Endometrium (tissue), 2 donors: ENCODE measurements around the gene TEX14.
A peak's percentile ranks its signal among the peaks of the same experiment; 100 is the strongest.

ENCODE experiments used
- FAIRE-seq: peaks from 2 replicates; lab custom pipeline; 2012; peaks lifted over from hg19 to GRCh38; lab: Jason Lieb, UNC
- donor health status: control.
- donor health status: control.

Gene TEX14

GRCh38 chr17:58520843-58521430 lies 170.9 kb downstream of the TEX14 start:
- no peak for FAIRE-seq

DNA sequence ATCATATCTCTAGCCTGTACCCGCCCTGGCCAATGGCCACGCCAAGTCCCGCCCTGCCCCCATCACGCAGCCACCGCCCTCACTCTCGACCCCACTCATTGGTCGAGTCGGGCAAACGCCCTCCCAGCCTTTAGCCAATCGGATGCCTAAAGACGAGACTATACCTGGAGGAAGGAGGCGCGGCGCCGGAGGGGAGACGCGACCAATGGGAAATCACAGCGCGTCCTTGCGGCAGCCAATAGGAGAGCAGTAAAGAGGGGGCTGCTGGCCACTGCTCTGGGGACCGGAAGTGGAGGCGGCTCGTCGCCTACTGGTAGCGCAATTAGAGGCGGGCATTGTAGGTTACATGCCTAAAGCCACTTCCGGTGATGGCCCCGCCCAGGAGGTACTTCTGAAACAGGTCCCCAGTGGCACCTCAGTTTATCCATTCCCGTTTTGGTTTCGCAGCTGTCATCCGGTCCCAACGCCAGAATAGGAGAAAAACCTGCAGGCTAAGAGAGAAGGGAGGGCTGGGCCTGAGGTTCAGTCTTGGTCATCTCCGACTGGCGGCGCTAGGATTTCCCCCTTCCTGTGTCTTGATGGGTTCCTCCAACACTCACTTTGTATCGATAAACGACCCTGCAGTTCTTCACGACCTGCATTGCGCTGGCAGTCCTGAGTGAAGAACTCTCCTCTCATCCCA lies 173.8 kb downstream of the TEX14 start:
- peak; percentile 99 for FAIRE-seq

GRCh38 chr17:58517378-58517927 lies 174.4 kb downstream of the TEX14 start:
- FAIRE-seq = no peak

DNA sequence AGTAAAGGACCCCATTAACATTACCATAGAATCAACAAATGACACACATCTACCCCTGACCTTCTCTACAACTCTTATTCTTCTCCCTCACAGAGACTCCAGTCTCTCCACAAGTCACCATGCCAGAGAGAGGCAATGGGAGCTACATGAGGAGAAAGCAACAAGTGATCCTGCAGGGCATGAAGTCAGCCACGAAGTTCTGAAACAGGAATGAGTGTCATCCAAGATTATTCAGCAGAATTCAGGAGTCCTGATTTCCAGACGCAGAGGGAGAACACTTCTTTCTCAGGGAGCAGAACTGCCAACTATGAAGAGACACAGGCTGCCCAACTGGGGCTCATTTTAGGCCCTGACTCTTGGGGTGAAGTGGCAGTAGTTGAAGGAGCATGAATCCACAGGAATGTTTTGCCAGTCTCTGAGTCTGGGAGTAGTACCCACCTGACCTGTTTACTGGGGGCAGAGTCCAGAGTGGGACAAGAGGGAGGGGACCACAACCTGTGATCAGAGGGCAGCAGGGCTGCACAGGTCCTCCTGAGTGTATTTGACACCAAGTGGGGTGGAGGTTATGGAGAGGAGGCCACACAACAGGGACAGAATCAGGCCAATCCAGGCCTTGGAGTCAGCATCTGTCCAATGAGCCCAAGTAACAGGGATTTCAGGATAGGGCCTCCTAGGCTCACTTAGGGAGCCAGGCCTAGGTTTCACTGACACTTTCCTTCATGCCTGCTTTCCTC lies 175.0 kb downstream of the TEX14 start:
- FAIRE-seq = no peak

DNA sequence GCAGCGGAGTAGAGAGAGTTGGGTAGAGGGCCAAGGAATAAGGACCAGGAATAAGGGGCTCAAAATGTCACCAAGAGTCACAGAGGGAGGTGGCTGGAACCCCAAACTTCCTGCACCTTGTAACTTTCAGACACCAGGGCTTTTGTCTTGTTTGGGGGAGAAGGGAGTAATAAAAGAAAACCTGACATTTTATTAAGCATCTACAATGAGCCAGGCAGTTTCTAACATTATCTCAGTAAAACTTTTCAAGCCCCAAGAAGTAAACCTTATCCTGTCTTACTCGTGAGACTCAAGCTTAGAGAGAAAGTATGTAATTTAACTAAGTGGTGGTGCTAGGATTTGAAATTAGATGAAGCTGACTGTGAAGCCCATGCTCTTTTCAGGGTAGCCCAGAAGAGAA lies 176.6 kb downstream of the TEX14 start:
- FAIRE-seq = no peak

DNA sequence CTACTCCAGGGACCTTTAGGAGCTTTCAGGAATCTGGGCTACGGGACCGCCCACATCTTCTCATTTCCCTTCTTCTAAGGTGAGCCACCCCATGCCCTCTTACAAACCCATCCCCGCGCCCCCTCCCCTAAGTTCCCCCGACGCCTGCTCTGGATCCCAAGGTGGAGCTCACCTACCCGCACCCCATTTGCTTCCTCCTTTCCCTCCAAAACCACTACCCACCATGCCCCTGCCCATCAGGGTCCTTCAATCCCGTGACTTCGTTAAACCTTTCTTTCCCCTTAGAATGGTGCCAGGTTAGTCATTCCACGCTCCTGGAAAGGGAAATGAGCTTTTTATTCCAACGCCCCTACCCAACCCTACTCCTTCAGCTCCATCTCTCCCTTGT lies 177.1 kb downstream of the TEX14 start:
- no peak for FAIRE-seq

GRCh38 chr17:58513965-58514769 lies 177.7 kb downstream of the TEX14 start, which contains the start of gene MTMR4:
TSS of gene MTMR4 (minus strand) at chr17:58514638. CDS start at chr17:58514407, 231 bp downstream.
- no peak for FAIRE-seq

DNA sequence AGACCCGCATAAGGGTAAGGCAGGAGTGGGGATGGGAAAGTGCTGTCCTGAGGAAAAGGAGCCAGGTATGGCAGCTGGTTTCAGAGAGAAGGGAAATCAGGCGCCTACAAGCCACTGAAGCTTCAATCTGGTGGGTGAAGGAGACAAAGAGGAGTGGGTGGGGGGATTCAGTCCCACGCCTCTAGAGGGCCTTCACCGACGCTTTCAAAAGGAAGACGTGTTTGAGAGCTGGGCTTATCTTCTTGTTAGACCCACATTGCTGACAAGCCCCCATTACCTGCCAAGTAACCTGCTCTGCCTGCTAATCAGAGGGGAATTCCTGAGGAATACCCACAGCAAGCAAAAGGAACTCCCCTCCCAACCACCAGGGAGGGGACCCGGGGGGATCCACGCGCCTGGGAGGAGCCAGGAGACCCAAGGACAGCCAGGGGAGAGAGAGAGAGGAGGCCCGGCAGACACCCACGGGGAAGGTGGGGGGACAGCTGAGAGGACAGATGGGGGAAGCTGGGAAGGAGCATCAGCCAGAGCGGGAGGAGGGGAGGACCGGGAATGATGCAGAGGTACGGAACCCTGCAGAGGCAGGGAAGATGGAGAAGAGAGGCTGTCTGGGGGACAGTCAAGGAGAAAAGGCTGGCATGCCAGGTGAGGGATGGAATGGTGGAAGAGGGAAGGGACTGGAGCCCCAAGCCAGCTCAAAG lies 178.4 kb downstream of the TEX14 start:
- FAIRE-seq = no peak

DNA sequence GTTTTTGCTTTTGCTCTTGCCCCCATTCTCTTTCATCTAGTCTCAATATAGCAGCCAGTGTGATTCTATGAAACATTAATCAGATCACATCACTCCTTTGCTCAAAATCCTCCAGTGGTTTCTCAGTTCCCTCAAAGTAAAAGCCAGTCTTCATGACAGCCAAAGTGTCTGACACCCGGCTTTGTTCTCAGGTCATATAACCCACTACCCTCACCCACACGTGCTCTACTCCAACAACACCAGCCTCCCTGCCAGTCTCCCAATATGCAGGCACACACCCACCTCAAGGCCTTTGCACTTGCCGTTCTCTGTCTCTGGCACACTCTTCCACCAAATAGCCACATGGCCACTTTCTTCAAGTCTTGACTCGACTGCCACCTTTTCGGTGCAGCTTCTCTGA lies 181.8 kb downstream of the TEX14 start:
- FAIRE-seq = no peak

GRCh38 chr17:58508341-58509067 lies 183.3 kb downstream of the TEX14 start:
- no peak for FAIRE-seq

DNA sequence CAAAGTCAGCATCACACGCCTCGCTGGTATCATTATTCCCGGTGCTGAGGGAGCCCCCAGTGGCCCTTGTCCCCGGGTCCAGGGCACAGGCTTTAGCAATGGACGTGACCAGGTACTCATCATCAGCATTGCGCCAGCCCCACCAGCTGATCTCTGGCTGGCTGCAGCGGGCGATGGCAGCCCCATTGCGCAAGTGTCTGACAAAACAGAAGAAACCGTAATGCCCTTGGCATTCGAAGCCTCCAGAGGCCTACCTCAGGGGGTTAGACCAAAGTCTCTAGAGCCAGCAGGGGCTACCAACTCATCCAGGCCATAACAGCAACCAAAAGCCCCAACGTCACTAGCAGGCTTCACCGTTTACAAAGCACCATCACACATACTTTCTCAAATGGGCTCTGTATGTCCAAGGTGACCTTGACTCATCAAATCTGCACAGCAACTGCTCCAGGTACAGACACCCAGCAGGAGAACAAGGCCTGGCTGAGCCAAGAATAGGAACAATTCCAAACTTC lies 184.7 kb downstream of the TEX14 start:
- FAIRE-seq = no peak
